Measurements from ENCODE around the gene DMD.

Gene DMD

GRCh38 chrX:31461266-31461665 lies 1750.1 kb downstream of the DMD start:
- FAIRE-seq: no peak
- no peak for TF ChIP-seq CTCF (IDR thresholded peaks at IDR 0.05; ENCODE audit: insufficient read depth, missing control alignments)
- DNase-seq (ENCODE audit: insufficient read length, low spot score): no peak

- DNase-seq (ENCODE audit: insufficient read length, low spot score) (no peak), FAIRE-seq (peak; percentile 61)
- no peak for TF ChIP-seq CTCF (IDR thresholded peaks at IDR 0.05; ENCODE audit: insufficient read depth, missing control alignments)
Measured at GRCh38 chrX:31459361-31459760, 1752.0 kb downstream of the DMD start.

- TF ChIP-seq CTCF (IDR thresholded peaks at IDR 0.05; ENCODE audit: insufficient read depth, missing control alignments): no peak
- DNase-seq (ENCODE audit: insufficient read length, low spot score) (no peak), FAIRE-seq (no peak)
Measured at GRCh38 chrX:31449965-31450364, 1761.4 kb downstream of the DMD start.

- no peak for TF ChIP-seq CTCF (IDR thresholded peaks at IDR 0.05; ENCODE audit: insufficient read depth, missing control alignments)
- no peak for FAIRE-seq
- no peak for DNase-seq (ENCODE audit: insufficient read length, low spot score)
Measured at GRCh38 chrX:31449081-31449480, 1762.3 kb downstream of the DMD start.

GRCh38 chrX:31445542-31445941 lies 1765.8 kb downstream of the DMD start:
- FAIRE-seq (no peak), DNase-seq (ENCODE audit: insufficient read length, low spot score) (no peak)
- no peak for TF ChIP-seq CTCF (IDR thresholded peaks at IDR 0.05; ENCODE audit: insufficient read depth, missing control alignments)

GRCh38 chrX:31443654-31444053 lies 1767.7 kb downstream of the DMD start:
- TF ChIP-seq CTCF (IDR thresholded peaks at IDR 0.05; ENCODE audit: insufficient read depth, missing control alignments): no peak
- FAIRE-seq: no peak
- DNase-seq (ENCODE audit: insufficient read length, low spot score): no peak

GRCh38 chrX:31440546-31440945 lies 1770.8 kb downstream of the DMD start:
- no peak for DNase-seq (ENCODE audit: insufficient read length, low spot score)
- no peak for FAIRE-seq
- no peak for TF ChIP-seq CTCF (IDR thresholded peaks at IDR 0.05; ENCODE audit: insufficient read depth, missing control alignments)

Data from D721Med (cell line).